ENCODE measurements around the gene DNAH9. TPM values are rescaled to one million over a fixed set of nuclear protein-coding genes. Genes with fewer than 3 reads are reported as not detected.

DNAH9 gene
- total RNA-seq, 4 donors from 2014 or later, result 0.98 to 1.9 (median 1.5) TPM

- TF ChIP-seq POLR2A (IDR thresholded peaks at IDR 0.05) (no peak), CTCF (IDR thresholded peaks at IDR 0.05) (no peak), EP300 (IDR thresholded peaks at IDR 0.05) (no peak)
- no peaks in the 10 kb centered on the region for H3K36me3 ChIP-seq
- 62 to 68% methylated on average over 6 of the region's 6 CpGs for WGBS, 2 donors
- H3K9me3 ChIP-seq, result no peaks in the 10 kb centered on the region
- DNase-seq (ENCODE audit: low spot score in 2 of 2), result no peak
- no peak overlapping the region for H3K4me3 ChIP-seq
- H3K27me3 ChIP-seq, result no peaks in the 10 kb centered on the region
- H3K27ac ChIP-seq, result no peak overlapping the region
- no peaks in the 10 kb centered on the region for H3K4me1 ChIP-seq
Observed at GRCh38 chr17:11739848-11740247, 141.6 kb downstream of the DNAH9 start.

DNA sequence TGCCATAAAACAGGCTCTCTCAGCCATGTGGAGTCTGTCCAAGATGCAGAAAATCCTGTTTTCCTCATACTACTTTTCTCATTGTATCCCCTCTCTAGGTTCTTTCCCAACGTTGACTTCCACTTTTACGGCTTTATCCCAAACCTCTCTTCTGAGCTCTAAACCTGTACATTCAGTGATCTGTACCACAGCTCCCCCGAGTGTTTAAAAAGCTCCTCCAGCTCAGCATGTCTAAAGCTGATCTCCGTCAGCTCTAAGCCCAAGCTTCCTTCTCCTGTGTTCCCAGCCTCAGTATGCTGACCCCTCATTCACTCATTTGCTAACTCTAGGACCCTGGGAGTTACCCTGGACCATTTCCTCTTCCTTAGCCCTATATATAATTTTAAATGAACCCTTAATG lies 144.6 kb downstream of the DNAH9 start:
- Histone ChIP-seq H3K4me1 (no peaks in the 10 kb centered on the region), H3K4me3 (no peak overlapping the region), H3K27ac (no peak overlapping the region), H3K9me3 (peaks cover 0 to 18% (median 1%) of the 10 kb centered on the region in 4 donors), H3K36me3 (no peaks in the 10 kb centered on the region), H3K27me3 (no peaks in the 10 kb centered on the region)
- no peak for DNase-seq (ENCODE audit: low spot score in 2 of 2)
- WGBS, 2 donors, result 32 to 42% methylated on average over 4 of the region's 4 CpGs
- TF ChIP-seq CTCF (IDR thresholded peaks at IDR 0.05) (no peak), EP300 (IDR thresholded peaks at IDR 0.05) (no peak), POLR2A (IDR thresholded peaks at IDR 0.05) (no peak)

DNA sequence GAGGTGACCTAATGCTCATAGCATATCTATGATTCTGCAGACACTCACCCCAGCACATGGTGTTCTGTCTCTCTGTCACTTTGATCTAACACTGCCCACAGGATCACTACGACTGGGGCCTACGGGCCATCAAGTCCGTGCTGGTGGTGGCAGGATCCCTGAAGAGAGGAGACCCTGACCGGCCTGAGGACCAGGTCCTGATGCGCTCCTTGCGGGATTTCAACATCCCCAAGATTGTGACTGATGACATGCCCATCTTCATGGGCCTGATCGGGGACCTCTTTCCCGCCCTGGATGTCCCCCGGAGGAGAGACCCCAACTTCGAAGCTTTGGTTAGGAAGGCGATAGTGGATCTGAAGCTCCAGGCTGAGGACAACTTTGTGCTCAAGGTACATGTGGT lies 146.4 kb downstream of the DNAH9 start:
- DNase-seq (ENCODE audit: low spot score in 2 of 2), result no peak
- H3K27me3 ChIP-seq, result no peaks in the 10 kb centered on the region
- no peaks in the 10 kb centered on the region for H3K36me3 ChIP-seq
- H3K4me1 ChIP-seq, result no peaks in the 10 kb centered on the region
- WGBS, 2 donors, result 92 to 97% methylated on average over 11 of the region's 11 CpGs
- no peak for TF ChIP-seq EP300 (IDR thresholded peaks at IDR 0.05)
- no peak for TF ChIP-seq POLR2A (IDR thresholded peaks at IDR 0.05)
- TF ChIP-seq CTCF (IDR thresholded peaks at IDR 0.05), result no peak
- no peak overlapping the region for H3K27ac ChIP-seq
- H3K9me3 ChIP-seq, result peaks cover 0 to 18% (median 1%) of the 10 kb centered on the region in 4 donors
- H3K4me3 ChIP-seq, result no peak overlapping the region

- DNase-seq (ENCODE audit: low spot score in 2 of 2), result no peak
- TF ChIP-seq EP300 (IDR thresholded peaks at IDR 0.05) (no peak), POLR2A (IDR thresholded peaks at IDR 0.05) (no peak), CTCF (IDR thresholded peaks at IDR 0.05) (no peak)
- no peaks in the 10 kb centered on the region for H3K4me1 ChIP-seq
- H3K9me3 ChIP-seq, result peaks cover 0 to 18% (median 1%) of the 10 kb centered on the region in 4 donors
- no peak overlapping the region for H3K4me3 ChIP-seq
- H3K27me3 ChIP-seq, result no peaks in the 10 kb centered on the region
- H3K36me3 ChIP-seq, result no peaks in the 10 kb centered on the region
- H3K27ac ChIP-seq, result no peak overlapping the region
- 94 to 97% methylated on average over 7 of the region's 7 CpGs for WGBS, 2 donors
Observed at GRCh38 chr17:11747441-11747840, 149.2 kb downstream of the DNAH9 start.

DNA sequence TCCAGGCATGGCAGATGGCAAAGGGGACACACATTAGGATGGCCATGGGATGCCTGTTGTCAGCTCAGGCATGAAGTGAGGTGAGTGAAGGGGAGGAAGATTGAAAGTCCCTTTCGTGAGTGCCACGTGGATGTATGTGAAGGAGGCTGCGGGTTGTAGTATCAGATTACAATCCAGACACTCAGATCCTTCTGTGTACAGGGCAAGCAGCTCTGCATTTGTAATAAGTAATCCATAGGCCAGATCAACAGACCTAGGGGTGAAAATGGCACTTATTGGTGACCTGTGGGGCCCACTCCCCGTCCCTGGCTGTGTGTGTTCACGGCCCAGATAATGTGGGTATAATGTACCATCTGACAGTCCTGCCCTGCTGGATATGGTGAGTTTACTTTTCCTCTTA lies 159.5 kb downstream of the DNAH9 start:
- H3K27me3 ChIP-seq, result no peaks in the 10 kb centered on the region
- H3K9me3 ChIP-seq, result no peaks in the 10 kb centered on the region
- 53 to 58% methylated on average over 5 of the region's 5 CpGs for WGBS, 2 donors
- no peak for TF ChIP-seq EP300 (IDR thresholded peaks at IDR 0.05)
- TF ChIP-seq POLR2A (IDR thresholded peaks at IDR 0.05), result no peak
- TF ChIP-seq CTCF (IDR thresholded peaks at IDR 0.05), result no peak
- H3K4me1 ChIP-seq, result no peaks in the 10 kb centered on the region
- no peaks in the 10 kb centered on the region for H3K36me3 ChIP-seq
- H3K27ac ChIP-seq, result no peak overlapping the region
- no peak for DNase-seq (ENCODE audit: low spot score in 2 of 2)
- no peak overlapping the region for H3K4me3 ChIP-seq
